Measurements from ENCODE around the gene ETV3. TPM values are rescaled to one million over a fixed set of nuclear protein-coding genes. Genes with fewer than 3 reads are reported as not detected.

ETV3 gene
- total and polyA plus RNA-seq, 2 of the 13 experiments (the other 11 are each of a cell fraction or from before 2014, with no cell fraction given): 4.2 to 5.8 TPM

- no peak overlapping the region for H2AFZ ChIP-seq (ENCODE audit: low read length)
- DNase-seq (ENCODE audit: low spot score) (peak; percentile 38), ATAC-seq (peak; percentile 88)
Observed at GRCh38 chr1:157163273-157164127, 25.3 kb upstream of the ETV3 start.

More at GRCh38 chr1:157163273-157164127, 25.3 kb upstream of the ETV3 start:
- no peak overlapping the region for H3K9ac ChIP-seq (ENCODE audit: insufficient read depth, low read depth, low read length)
- in situ Hi-C loops (cut with HindIII; ENCODE audit: extremely low pct_ligation_motif_present, low pct_unique_long_range_greater_than_20kb): no loop called here
- CTCF ChIA-PET (ENCODE audit: low intra/inter-chr PET ratio, low total read pairs): interaction anchor here (0.6 kb wide), 1 partner anchor 73 kb away, joined by 3 read pairs; no protein-coding TSS in a partner anchor
- H3K36me3 ChIP-seq (replicated peaks in 1 of 2; ENCODE audit: control insufficient read depth in 1 of 2, insufficient read depth in 2 of 2, low read length in 2 of 2): no peaks in the 10 kb centered on the region
- BruUV-seq (replicated peaks): no TSS peak
- intact Hi-C loops (cut with micrococcal nuclease; ENCODE audit: unreplicated experiment): no loop called here
- H4K20me1 ChIP-seq (ENCODE audit: insufficient read depth, low read length): no peaks in the 10 kb centered on the region
- peak; percentile 32 for FAIRE-seq
- no peaks in the 10 kb centered on the region for H3K9me3 ChIP-seq (ENCODE audit: low read length)
- H3K27me3 ChIP-seq (ENCODE audit: control insufficient read depth in 1 of 2, insufficient read depth in 2 of 2, low read length in 2 of 2): peaks cover 4 to 43% of the 10 kb centered on the region in 2 experiments; a peak in 3 of 5 replicates
- no peak overlapping the region for H3K4me2 ChIP-seq (ENCODE audit: low read depth, low read length)
- TF ChIP-seq XRCC5 (optimal IDR thresholded peaks at IDR 0.05; ENCODE audit: low read length): peak; percentile 59
- TF ChIP-seq ZSCAN21 (CRISPR knock-in tag; IDR thresholded peaks at IDR 0.05; ENCODE audit: borderline replicate concordance): no peak
- TF ChIP-seq EP300 (IDR thresholded peaks at IDR 0.05; ENCODE audit: low read depth in 2 of 2, low read length in 2 of 2): no peak
- 0 out of 2 replicates have a peak, but pooled peaks have one; percentile 26 for TF ChIP-seq EP300 (CRISPR knock-in tag; IDR thresholded peaks at IDR 0.05; ENCODE audit: borderline replicate concordance)
- TF ChIP-seq STAG1 (CRISPR knock-in tag; IDR thresholded peaks at IDR 0.05): 0 out of 2 replicates have a peak, but pooled peaks have one; percentile 25
- TF ChIP-seq CENPT (CRISPR knock-in tag; IDR thresholded peaks at IDR 0.05; ENCODE audit: low read depth): no peak
- TF ChIP-seq CTCF (CRISPR knock-in tag; IDR thresholded peaks at IDR 0.05): peak; percentile 90
- TF ChIP-seq ZNF572 (CRISPR knock-in tag; IDR thresholded peaks at IDR 0.05): 0 out of 2 replicates have a peak, but pooled peaks have one; percentile 74
- peak; percentile 30 for TF ChIP-seq SMC3 (IDR thresholded peaks at IDR 0.05; ENCODE audit: low read length)
- WGBS (ENCODE audit: low lambda C conversion rate): 15% methylated on average over 20 of the region's 21 CpGs
- no peak overlapping the region for H3K27ac ChIP-seq (ENCODE audit: extremely low read length, insufficient read depth, low read length)
- H3K4me3 ChIP-seq (replicated peaks in 1 of 3; ENCODE audit: insufficient read depth in 1 of 3, low read depth in 2 of 3, low read length in 3 of 3): no peak overlapping the region
- H3K79me2 ChIP-seq (ENCODE audit: insufficient read depth, low read length): no peaks in the 10 kb centered on the region
- no peaks in the 10 kb centered on the region for H3K4me1 ChIP-seq (ENCODE audit: insufficient read depth, low read length)
- POLR2A ChIA-PET: no interaction called here
